Activated CD8-positive, alpha-beta memory T cell treated with anti-CD3 and anti-CD28 coated beads, Interleukin-2, amount 50 U/mL, for 1 hour (primary cell): Measurements from ENCODE around the gene TMA7B.
"Not testable (repeated sequence)": the region's sequence is repeated elsewhere in the genome, so short reads cannot be mapped to it uniquely, and the experiment has no call there.

Source experiments
- DNase-seq: peaks from one replicate; pipeline ENCODE4 v3.0.0-alpha.2; 2020; ENCODE audit errors: extremely low read depth

TMA7B gene

DNA sequence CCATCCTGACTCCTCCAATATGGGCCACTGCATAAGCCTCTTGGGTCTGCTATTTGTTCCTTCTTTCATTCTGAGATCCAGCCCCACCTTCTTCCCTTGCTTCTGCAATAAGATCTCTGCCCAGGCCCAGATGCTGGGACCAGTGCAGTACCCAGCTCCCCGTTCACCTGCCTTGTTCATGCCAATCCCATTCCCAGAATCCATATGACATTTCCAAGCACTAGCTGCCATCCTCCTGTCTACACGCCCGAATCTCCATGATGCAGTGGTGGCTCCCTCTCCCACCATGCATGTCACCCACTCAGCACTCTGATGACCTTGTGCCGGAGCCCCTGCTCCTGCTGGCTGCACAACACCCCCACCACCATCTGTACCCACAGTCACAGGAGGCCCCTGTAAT is 23.1 kb downstream of the TMA7B start:
- no peak for DNase-seq

DNA sequence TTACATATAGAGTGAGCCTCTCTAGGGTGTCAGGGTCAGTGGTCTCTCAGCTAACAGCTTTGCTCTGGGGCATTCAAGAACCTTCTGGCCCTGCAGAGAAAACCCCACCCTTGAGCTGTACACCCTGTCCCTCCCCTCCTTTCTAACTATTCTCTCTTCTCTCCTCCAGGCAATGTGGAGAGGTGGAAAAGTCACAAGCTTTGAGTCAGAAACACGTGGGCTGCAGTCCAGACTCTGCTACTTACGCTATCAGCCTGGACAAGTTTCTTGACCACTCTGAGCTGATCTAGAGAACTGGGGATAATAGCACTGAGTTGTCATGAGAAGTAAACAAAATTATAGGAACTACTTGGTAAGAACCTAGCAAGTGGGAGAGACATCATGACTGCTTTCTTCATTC is 23.8 kb downstream of the TMA7B start:
- DNase-seq, result no peak

DNA sequence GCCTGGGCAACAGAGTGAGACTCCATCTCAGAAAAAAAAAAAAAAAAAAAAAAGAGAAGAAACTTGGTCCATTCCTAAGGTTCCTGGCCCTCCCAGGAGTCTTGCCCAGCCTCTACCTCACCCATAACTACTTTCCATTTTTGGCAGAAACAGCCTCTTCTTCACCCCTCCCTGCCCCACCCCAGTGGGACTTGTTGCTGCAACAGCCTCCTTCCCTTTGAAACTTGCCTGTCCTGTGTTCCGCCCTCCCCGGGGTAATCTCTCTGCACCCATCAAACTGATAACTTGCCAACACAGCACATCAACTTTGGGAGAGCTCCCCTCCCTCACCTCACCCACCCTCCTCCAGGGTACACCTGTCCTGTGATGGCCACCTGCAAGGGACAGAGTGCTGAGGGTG is 24.5 kb downstream of the TMA7B start:
- DNase-seq, result no peak

DNA sequence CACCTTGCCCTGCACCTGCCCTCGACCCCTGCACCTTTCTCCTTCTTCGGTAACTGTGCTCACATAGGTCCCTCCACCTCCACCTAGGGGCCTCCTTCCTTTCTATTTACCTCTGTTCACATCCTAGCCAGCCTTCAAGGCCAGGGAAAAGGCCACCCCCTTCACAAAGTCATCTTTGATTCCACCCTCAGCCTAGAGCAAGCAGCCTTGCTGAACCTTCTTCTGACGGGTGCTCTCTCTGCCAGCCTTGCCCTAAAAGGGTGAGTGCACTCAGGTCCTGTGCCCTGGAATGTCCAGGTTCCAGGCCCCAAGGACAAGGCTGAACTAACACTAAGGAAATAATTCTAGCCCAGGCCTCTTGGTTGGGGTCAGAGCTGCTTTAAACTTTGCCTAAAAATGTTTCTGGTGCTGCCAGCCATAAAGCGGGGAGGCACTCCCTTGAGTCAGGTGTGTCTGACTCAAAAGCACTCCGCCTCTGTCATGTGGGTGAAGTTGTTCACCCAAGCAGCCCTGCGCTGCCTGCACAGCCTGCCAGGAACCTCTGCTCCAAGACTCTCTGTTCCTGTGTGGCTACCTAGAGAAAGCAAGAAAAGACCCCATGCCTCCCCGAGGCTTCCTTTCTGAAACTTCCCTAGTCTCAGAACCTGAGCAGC is 25.3 kb downstream of the TMA7B start:
- DNase-seq, result no peak

DNA sequence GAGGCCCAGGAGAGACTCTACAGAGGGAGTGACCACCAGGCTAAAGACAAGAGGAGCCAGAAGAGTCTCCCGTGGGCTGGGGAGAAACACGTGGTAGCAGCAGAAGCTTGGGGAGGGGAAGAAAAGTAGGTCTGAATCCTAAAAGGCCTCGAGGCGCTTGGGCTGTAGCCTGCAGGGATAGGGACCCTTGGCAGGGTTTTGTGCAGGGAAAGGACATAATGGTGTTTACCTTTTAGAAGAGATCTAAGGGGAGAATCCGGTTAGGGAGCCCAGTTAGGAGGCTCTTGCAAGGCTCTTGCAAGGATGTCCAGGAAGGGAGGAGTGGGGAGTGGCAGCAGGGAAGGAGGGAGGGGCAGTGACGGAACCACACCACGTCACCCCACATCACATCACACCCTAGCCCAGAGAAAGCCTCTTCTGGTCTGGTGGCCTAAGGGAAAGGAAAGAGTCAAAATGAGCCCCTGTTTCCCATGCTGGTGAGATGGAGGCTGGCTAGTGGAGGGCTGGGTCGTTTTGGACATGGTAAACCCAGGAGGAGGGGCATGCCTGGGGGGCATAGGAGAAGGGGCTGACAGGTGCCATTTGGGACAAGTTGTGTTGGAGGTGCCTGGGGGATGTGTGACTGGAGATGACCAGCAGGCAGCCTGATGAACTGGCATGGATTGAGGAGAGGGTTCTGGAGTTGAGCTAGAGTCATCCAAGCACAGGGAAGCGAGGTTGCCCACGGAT is 28.4 kb downstream of the TMA7B start:
- DNase-seq, result no peak

DNA sequence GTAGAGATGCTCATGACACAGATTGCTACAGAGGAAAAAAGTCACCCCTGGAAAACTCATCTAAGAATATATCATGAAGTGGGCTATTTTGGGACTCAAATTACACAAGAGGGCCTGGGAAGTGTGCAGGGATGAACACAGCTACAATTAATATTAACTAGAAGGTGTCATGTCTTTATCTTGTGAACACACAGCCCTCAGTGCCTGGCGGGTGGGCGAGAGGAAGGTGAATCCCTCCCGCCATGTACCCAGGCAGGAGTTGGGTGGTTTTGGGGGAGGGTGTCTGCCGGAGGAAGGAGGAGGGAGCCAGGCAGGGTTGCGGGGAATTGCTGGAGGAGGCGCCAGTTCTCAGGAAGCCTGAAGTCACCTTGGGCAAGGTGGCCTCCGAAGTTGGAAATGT is 29.4 kb downstream of the TMA7B start:
- no peak for DNase-seq

DNA sequence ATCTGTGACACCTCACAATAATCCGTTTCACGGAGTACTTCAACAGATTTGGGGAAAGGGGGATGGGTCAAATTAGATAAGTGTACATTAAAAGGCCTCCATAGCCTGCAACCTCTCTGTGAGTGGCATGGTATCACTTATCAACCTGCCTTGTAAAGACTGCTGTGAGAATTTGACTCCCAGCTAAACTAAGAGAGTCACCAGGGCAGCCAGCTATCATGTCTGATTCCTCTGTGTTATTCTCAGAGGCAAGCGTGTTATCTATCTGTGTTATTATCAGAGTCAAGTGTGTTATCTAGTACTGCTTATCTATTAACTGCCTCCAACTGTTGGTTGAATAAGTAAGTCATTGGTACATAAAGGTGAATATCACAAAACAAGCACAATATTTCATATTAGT is 30.5 kb downstream of the TMA7B start:
- DNase-seq, result no peak

DNA sequence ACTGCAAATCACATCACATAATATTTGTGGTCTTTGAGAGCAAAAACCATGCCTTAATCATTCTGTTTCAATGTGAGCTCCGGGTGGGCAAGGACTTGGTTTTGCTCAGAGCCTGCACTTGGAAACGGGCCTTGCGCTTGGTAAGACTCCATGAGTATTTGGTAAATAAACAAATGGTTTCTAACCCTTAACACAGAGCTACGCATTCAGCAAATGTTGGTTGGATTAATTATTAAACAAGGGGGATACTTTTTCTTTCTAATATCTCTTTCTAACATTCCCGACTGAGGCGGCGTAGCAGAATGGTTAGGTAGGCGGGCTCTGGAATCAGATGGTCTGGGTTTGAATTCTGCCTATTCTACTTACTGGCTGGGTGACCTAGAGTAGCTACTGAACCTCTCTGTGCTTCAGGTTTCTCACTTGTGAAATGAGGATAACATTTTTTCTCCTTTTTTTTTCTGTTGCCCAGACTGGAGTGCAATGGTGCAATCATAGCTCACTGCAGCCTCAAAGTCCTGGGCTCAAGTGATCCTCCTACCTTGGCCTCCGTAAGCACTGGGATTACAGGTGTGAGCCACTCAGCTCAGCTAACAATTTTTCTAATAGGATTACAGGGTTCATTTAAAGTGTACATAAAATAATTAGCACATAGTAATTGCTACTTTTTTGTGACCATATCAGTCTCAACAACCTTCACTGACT is 31.1 kb downstream of the TMA7B start:
- DNase-seq, result no peak

DNA sequence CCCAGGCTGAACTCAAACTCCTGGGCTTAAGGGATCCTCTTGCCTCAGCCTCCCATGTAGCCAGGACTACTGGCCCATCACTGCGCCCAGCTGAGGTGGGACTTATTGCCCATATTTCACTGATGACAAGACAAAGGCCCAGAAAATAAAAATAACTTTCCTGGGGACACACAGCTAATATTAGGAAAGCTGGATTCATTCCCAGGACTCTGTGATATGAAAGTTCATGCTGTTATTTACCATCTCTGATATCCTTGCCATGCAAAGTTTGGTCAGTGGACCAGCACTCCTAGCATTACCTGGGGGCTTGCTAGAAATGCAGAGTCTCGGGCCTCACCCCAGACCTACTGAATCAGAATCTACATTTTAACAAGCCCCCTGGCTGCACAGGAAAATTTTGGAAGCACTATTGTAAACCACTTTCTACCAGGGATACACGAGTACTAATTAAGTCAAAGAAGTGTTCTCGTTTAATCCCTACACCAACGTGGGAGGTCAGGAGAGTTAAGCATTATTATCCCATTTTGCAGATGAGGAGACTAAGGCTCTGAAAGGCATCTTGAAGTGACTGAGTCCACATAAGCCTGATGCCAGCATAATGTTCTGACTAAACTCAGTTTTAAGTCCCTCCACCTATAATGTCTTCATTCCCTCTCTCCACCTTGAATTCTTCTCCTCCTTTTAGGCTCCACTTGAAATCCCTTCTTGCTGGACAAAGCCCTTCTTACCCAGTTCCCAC is 32.1 kb downstream of the TMA7B start:
- no peak for DNase-seq

DNA sequence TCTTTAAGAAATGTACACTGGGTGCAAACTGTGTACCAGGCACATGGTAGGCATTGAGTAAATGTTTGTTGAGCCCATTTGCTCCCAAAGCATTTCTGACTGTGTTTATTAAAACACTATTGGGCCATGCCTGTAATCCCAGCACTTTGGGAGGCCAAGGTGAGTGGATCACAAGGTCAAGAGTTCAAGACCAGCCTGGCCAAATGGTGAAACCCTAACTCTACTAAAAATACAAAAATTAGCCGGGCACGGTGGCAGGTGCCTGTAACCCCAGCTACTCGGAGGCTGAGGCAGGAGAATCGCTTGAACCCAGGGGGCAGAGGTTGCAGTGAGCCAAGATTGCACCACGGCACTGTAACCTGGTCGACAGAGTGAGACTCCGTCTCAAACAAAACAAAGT is 32.7 kb downstream of the TMA7B start:
- not testable (repeated sequence) for DNase-seq

DNA sequence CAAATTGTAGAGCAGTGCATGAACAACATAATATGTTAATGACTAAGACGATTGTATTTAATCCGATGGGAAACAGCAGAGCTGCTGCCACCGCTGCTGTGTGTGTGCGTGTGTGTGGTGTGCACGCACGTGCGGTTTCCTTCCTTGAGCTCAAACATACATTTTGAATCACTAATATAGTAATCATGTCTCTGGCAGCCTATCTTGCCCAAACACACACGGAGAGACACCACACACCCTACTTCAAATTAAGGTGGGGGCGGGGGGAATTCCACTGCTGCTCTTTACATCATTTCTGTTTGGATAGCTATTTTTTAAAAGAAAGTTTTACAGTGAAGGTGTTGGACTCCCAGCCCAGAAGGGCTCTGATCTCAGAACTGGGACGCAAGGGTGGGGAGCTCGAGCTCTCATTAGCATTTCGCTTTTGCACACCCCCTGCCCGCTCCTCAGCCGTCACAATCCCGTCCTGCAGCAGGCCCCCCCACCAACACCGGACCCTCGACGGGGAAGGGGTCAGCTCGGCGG is 33.9 kb downstream of the TMA7B start:
- DNase-seq, result peak; percentile 45

DNA sequence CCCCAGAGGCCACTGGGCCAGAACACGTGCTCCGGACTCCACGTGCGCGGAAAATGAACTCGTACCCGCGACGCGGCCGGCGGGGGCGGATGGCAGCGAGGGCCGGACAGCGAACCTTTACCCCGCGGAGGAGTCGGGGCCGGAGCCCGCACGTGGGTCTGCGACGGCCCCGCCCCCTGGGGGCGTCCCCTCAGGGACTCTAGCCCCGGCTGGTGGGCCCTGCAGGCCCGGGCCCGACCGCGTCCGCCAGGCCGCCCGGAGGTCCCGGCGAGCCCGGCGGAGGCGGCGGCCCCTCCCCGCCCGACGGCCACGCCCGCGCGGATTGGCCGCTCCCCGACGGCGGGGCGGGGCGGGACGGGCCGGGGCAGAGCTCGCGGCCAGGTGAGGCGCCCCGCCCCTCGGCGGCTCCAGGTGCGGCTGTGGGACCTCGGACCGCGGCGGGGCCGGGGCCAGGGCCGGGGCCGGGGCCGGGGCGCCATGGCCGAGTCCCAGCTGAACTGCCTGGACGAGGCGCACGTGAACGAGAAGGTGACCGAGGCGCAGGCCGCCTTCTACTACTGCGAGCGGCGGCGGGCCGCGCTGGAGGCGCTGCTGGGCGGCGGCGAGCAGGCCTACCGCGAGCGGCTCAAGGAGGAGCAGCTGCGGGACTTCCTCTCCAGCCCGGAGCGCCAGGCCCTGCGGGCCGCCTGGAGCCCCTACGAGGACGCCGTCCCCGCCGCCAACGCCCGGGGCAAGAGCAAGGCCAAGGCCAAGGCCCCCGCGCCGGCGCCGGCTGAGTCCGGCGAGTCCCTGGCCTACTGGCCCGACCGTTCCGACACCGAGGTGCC is 34.6 kb downstream of the TMA7B start, which contains the start of gene FAM83F:
Gene FAM83F, plus strand, starts transcription at position 389 of the 827 bp plus-strand sequence. Its CDS starts 89 bp downstream, at position 478.
- no peak for DNase-seq

DNA sequence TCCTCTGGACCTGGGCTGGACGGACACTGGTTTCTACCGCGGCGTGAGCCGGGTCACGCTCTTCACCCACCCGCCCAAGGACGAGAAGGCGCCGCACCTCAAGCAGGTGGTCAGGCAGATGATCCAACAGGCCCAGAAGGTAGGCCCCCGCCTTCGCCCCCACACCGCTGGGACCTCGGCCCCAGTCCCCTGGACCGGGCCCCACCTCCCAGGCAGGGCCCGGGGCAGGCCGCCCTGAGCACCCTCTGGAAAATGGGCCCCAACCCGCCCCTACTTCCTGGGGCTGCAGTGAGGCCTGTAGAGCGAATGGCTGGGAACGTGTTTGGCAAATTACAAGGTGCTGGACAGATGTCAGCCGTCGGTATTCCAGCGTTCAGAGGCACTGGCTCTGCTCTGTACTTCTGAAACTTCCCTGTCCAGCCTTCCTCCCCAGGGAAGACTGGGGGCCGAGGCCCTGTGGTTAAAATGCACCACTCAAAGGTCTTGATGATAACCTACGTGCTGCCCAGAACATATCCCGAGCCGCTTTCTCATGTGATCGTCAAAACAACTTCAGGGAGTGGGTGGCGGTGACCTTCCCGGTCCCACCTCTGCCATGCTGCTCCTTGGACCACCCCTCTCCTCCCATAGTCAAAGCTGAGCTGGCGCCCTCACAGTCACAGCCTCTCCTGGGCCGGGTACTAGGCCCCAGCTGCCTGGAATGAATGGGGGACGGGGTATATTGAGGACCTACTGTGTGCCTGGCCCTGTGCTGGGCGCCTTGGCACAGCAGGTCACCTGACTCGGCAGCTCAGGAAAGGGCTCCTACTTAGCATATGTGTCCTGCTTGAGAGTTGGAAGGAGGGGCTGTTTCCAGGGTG is 35.4 kb downstream of the TMA7B start:
- DNase-seq, result no peak

DNA sequence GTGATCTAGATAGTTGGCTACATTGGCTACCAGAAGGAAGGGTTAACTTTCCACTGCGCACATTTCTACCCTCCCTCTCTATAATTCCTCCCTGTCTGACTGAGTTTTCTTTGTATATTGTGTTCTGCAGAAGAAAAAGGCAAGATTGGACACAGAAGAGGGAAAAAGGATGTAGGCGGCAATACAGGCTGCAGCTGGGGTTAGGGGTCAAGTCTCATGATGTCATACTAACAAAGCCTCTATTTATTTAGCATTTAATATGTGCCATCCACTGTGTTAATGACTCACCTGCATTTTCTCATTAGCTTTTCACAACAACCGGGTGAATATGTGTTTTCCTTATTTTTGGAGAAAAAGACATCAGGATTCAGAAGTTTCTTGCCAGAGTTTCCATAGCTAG is 36.5 kb downstream of the TMA7B start:
- no peak for DNase-seq

DNA sequence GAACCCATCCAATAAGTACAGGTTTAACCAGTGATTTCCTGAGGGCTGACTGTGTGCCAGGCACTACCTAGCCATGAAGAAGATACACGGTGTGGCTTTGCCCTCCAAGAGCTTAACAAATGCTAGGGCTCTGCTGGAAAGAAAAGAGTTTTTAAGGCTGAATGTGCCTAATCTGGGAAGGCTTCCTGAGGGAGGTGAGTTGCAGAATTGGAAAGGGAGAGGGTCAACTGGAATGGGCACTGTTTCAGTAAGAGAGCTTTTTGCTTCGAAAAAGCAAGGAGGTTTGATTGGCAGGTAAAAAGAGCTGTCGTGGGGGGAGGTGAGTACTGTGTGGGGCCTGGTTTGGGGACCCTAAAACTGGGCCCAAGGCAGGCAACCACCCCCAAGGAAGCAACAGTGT is 37.2 kb downstream of the TMA7B start:
- no peak for DNase-seq

DNA sequence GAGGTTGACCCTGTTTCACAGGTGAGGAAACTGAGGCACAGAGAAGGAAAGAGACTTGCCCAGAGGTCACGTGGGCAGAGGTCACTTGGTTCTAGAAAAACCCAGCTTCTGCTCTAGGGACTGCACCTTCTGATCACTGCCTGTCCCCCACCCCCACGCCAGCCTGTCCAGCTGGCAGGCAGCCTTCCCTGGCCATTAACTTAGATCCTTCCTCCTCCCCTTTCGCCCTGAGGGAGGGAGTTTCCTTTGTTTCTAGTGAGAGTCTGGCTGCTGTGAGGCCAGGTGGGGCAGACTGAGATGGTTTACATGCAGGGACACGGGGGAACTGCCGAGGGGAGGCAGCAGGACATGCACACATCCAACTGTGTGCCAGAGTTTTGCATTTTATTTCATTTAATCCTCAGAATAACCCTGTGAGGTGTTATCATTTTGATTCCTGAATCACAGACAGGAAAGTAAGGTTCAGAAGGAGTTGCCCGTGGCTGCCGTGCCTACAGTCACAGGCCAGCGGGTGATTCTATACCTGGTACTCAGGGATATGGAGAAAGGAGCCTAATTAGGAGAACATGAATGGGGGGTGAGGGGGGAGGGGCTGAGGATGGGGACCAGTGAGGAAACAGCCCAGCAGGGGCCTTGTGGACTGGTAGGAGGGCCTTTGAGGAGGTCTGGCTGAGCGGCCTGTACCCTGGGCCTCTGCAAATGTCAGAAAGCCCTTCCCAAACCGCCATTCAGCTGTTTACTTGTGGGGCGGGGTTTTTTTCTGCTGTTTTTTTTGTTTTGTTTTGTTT is 37.9 kb downstream of the TMA7B start:
- DNase-seq, result no peak

DNA sequence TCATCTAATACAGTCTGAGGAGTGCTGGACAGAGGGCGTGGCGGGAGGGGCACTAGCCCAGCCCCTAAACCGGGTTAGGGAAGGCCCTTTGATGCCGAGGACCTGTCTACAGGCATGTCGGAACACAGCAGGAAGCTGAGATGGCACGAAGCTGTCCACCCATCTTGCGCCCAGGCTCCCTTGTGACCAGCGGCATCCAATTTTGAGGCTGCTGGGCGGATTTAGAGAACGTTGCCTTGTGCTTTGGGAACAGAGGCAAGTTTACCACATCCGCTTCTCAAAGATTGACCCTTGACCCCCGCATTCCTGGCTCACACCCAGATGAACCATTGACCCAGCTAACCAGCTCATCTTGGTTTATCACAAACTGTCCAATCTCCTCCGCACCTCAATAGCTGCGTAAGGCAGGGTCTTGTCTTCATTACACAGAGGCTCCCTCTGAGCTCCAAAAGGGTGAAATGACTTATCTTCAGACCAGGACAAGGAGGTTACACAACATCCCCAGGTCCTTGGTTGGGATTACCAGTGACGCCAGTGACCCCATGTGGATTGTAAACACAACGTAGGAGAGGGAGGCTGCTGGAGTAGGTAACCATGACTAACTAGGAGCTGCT is 39.1 kb downstream of the TMA7B start:
- no peak for DNase-seq

DNA sequence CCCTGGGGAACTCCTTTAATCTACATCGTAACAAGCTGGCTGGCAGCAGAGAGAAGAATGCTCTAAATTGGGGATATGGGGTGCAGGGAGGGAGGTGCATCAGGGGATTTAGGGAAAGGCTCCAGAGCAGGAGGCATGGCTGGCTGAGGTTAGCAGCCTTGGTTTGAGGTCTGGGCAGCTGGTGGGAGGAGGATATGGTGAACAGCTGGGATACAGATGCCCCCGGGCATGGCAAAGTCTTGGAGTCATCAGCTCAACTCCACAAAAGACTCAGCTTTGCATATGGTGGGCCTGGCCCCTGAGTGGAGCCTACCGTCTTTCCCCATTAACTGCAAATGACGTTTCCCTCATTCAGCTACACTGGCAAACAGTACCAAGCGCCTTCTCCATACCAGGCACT is 40.0 kb downstream of the TMA7B start:
- no peak for DNase-seq

DNA sequence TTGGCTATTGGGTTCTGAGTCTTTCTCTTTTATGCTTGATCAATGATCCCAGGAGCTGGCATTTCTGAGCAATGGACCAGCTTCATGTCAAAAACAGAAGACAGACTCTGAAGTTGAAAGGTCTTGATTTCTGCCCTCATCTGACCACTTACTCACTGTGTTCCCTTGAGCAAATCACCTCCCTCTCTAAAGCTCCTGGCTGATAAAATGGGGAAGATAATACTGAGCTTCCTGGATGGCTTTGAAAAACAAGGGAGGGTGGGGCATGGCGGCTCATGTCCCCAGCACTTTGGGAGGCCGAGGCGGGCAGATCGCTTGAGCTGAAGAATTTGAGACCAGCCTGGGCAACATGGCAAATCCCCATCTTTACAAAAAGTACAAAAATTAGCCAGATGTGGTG is 40.9 kb downstream of the TMA7B start:
- DNase-seq, result no peak
